ENCODE measurements around the gene LATS1.
"Not testable (repeated sequence)": the region's sequence is repeated elsewhere in the genome, so short reads cannot be mapped to it uniquely, and the experiment has no call there.

LATS1 gene

DNA sequence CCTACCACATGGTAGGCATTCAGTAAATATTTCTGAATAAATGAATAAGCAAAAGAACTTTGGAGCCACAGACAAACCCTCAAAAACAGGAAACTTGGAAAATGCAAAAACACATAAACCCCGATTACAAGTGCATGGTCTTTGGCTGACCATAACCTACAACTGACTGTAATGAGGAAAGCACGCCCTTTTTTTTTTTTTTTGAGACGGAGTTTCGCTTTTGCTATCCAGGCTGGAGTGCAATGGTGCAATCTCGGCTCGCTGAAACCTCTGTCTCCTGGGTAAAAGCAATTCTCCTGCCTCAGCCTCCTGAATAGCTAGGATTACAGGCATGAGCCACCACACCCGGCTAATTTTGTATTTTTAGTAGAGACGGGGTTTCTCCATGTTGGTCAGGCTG is 11.9 kb upstream of the LATS1 start:
- no peak overlapping the region for H3K27ac ChIP-seq
- DNase-seq (ENCODE audit: low read depth, low spot score): no peak

DNA sequence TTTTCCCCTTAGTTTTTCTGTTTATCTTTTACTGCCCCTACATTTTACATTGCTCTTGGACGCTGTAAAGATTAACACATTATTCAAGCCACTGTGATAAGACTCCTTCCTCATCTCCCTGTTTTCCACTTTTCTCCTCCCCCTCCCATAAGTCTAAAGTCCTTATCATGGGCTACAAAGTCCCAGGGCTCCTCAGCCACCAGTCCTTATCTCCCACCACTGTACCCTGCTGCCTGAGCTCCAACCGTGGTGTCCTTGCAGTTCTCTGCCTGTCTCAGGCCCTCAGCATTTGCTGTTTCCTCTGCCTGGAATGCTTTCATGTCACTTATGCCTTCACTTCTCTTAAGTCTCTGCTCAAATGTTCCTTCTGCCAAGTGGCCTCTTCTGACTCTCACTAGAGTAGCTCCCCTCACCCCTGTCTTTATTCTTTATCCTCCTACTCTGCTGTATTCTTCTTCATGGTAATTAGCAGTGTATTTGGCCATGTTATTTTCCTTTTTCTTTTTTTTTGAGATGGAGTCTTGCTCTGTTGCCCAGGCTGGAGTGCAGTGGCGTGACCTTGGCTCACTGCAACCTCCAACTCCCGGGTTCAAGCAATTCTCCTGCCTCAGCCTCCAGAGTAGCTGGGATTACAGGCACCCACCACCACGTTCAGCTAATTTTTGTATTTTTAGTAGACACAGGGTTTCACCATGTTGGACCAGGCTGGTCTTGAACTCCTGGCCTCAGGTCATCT is 10.8 kb upstream of the LATS1 start:
- no peak for DNase-seq (ENCODE audit: low read depth, low spot score)
- no peak overlapping the region for H3K27ac ChIP-seq

- DNase-seq (ENCODE audit: low read depth, low spot score): no peak
- no peak overlapping the region for H3K27ac ChIP-seq
Measured at GRCh38 chr6:149727793-149728498, 10.0 kb upstream of the LATS1 start.

GRCh38 chr6:149725785-149726184 is 7.9 kb upstream of the LATS1 start:
- H3K27ac ChIP-seq: no peak overlapping the region
- no peak for DNase-seq (ENCODE audit: low read depth, low spot score)

DNA sequence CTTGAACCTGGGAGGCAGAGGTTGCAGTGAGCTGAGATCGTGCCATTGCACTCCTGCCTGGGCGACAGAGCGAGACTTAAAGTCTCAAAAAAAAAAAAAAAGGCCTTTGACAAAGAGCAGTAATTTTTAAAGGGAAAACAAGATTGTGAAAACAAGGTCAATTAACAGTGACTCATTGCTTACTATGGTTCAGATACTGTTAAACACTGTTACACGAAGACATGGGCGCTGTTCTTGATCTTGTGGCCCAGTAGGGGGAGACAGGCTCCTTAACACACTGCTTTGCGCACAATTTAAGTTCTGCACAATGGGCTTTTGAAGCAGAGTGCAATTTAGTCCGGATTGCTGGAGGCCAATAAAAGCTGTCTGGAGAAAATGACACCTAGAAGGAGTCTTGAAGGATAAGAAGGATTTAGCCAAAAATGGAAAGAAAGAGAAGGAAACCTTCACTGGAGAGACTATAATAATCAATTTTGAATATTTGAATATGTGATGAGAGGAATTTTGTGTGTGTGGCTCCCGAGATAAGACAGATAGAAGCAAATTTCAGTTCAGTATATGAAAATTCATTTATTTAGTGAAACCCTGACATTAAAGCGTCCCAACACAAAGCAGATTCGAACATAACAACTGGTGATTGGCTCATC is 6.0 kb upstream of the LATS1 start:
- H3K27ac ChIP-seq: no peak overlapping the region
- DNase-seq (ENCODE audit: low read depth, low spot score): peak; percentile 46

GRCh38 chr6:149723262-149723661 is 5.4 kb upstream of the LATS1 start:
- DNase-seq (ENCODE audit: low read depth, low spot score): no peak
- H3K27ac ChIP-seq: no peak overlapping the region

DNA sequence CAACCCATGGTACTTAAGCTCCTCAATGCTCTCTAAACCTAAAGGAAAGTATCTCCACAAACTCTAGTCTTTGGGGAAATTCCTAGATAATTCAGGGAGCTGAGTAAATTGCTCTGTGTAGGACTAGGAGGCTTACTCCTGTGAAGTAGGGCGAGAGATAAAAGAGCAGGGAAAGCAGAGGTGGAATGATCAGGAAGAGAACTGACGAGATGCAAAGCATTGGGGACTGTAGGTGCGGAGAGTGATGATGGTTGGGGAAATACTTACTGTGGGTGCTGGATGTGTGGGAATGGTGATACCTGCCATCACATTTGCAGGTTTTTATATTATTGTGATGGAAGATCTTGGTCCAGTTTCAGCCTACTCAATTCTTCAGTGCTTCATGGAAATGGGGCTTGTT is 1.6 kb upstream of the LATS1 start:
- H3K27ac ChIP-seq: no peak overlapping the region
- DNase-seq (ENCODE audit: low read depth, low spot score): no peak

GRCh38 chr6:149717255-149717587 is 680 bp downstream of the LATS1 start:
- H3K27ac ChIP-seq: peak overlapping the region; percentile 94
- no peak for DNase-seq (ENCODE audit: low read depth, low spot score)

DNA sequence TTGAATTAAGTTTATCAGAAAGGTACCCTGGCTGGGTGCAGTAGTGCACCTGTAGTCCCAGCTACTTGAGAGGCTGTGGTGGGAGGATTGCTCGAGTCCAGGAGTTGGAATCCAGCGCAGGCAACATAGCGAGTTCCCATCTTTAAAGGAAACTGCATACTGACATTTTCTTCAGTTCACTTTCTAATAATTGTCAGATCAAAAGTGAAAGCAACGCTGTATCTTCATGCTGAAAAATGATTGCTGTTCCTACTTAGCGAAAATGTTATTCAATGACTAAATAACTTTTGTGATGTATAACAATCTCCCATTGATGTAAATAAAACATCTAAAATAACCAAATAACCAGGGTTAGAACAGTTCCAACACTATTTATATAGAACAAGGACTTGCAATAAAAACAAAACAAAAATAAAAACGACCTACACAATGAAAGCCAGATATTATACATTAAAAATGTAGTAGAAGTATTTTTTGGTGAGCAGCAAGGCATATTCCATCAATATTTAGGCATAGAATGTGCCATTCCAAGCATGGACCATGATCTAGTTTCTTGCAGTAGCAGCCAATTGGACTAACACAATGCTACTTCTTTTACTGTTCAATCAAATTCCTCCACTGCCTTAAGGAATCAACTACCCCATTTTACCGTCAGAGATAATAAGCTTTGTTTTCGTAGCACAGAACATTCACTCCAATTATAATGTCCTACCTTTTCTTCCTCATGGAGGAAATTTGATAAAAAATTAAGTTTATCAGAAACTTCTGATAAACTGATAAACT is 1.5 kb downstream of the LATS1 start:
- H3K27ac ChIP-seq: peak overlapping the region; percentile 94
- DNase-seq (ENCODE audit: low read depth, low spot score): no peak

DNA sequence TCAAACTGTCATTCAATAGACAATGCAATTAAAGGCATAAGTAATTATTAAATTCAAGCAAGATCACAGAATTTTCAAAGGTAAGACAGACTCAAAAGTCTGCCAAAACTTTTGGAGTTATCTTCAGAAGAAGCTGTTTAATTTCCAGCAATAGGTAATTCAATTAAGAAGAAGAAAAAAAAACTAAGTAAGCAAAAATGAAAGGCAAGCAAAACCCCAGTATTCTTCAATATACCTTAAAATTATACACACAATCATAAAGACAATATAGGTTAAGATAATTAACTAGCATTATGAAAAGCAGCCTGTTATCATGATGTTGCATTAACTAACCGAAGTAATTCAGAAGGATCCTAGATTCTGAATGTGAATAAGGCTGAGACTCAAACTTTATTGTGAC is 3.5 kb downstream of the LATS1 start:
- no peak for DNase-seq (ENCODE audit: low read depth, low spot score)
- no peak overlapping the region for H3K27ac ChIP-seq

- DNase-seq (ENCODE audit: low read depth, low spot score): no peak
Measured at GRCh38 chr6:149711711-149712110, 6.2 kb downstream of the LATS1 start.

GRCh38 chr6:149701714-149702113 is 16.2 kb downstream of the LATS1 start:
- no peak for DNase-seq (ENCODE audit: low read depth, low spot score)
- no peak overlapping the region for H3K27ac ChIP-seq

More at GRCh38 chr6:149711711-149712110, 6.2 kb downstream of the LATS1 start:
- H3K27ac ChIP-seq: no peak overlapping the region

GRCh38 chr6:149699150-149699549 is 18.8 kb downstream of the LATS1 start:
- no peak overlapping the region for H3K27ac ChIP-seq
- no peak for DNase-seq (ENCODE audit: low read depth, low spot score)

- no peak for DNase-seq (ENCODE audit: low read depth, low spot score)
- peak overlapping the region; percentile 75 for H3K27ac ChIP-seq
Measured at GRCh38 chr6:149698175-149698574, 19.7 kb downstream of the LATS1 start.

- DNase-seq (ENCODE audit: low read depth, low spot score): peak; percentile 37
- peak overlapping the region; percentile 75 for H3K27ac ChIP-seq
Measured at GRCh38 chr6:149696901-149697300, 21.0 kb downstream of the LATS1 start.

GRCh38 chr6:149694921-149695320 is 23.0 kb downstream of the LATS1 start:
- DNase-seq (ENCODE audit: low read depth, low spot score): no peak
- H3K27ac ChIP-seq: no peak overlapping the region

- DNase-seq (ENCODE audit: low read depth, low spot score): no peak
- H3K27ac ChIP-seq: no peak overlapping the region
Measured at GRCh38 chr6:149691201-149691600, 26.7 kb downstream of the LATS1 start.

DNA sequence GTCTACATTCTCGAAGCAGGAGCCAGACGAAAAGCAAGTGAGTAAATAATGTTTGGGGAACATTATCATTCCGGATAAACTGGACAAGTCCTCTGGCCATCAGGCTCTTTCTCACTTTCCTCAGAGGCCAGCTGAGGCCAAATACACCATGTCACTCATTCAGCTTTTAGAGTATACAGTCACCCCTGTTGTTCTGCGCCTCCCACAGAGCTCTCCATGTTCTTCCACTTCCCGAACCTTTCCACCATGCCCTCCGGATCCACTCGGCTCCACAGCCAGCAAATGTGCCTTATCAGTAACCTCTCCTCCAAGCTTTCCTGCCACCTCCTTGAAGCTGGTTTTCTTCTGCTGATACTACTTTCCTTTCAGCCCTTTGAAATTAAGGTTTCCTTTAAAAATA is 31.7 kb downstream of the LATS1 start:
- DNase-seq (ENCODE audit: low read depth, low spot score): no peak
- H3K27ac ChIP-seq: no peak overlapping the region

GRCh38 chr6:149683256-149683859 is 34.5 kb downstream of the LATS1 start:
- no peak for DNase-seq (ENCODE audit: low read depth, low spot score)

GRCh38 chr6:149681845-149682244 is 36.1 kb downstream of the LATS1 start:
- not testable (repeated sequence) for H3K27ac ChIP-seq; DNase-seq (ENCODE audit: low read depth, low spot score)

More at GRCh38 chr6:149683256-149683859, 34.5 kb downstream of the LATS1 start:
- no peak overlapping the region for H3K27ac ChIP-seq
